Keratinocyte (primary cell): ENCODE measurements around the gene SPTBN4. TPM values are rescaled to one million over a fixed set of nuclear protein-coding genes. Genes with fewer than 3 reads are reported as not detected.

Experiments used
- DNase-seq: peaks from one replicate; pipeline ENCODE4 v3.0.0-alpha.2; 2011; ENCODE audit warnings: low read depth, missing footprints, low spot score
- FAIRE-seq: peaks from 2 replicates; lab custom pipeline; 2011; peaks lifted over from hg19 to GRCh38; lab: Jason Lieb, UNC
- H2AFZ ChIP-seq: 2 replicates; pipeline ENCODE4 v1.6.0; 2012; ENCODE audit warnings: low read length, control low read depth, inconsistent platforms; ENCODE audit not compliant: control insufficient read depth
- H3K27ac ChIP-seq: 2 replicates; pipeline ENCODE4 v1.5.1; 2011; ENCODE audit warnings: low read length; ENCODE audit not compliant: control insufficient read depth, insufficient read depth
- H3K27me3 ChIP-seq: 3 replicates; pipeline ENCODE4 v1.6.0; 2011; ENCODE audit warnings: low read length; ENCODE audit not compliant: control insufficient read depth, insufficient read depth; ENCODE audit errors: extremely low read depth
- H3K36me3 ChIP-seq, 2 experiments: 2 replicates in 1 of 2; 3 replicates in 1 of 2; pipeline ENCODE4 v1.5.1; 2011; ENCODE audit warnings: low read length in 2 of 2, mild to moderate bottlenecking in 1 of 2; ENCODE audit not compliant: control insufficient read depth in 2 of 2, insufficient read depth in 2 of 2; ENCODE audit errors: extremely low read depth in 1 of 2
- H3K4me1 ChIP-seq: 3 replicates; pipeline ENCODE4 v1.5.1; 2011; ENCODE audit warnings: low read length; ENCODE audit not compliant: control insufficient read depth, insufficient read depth; ENCODE audit errors: extremely low read depth
- H3K4me2 ChIP-seq: 3 replicates; pipeline ENCODE4 v1.6.0; 2011; ENCODE audit warnings: low read depth, low read length; ENCODE audit not compliant: control insufficient read depth, insufficient read depth; ENCODE audit errors: extremely low read depth
- H3K4me3 ChIP-seq, 3 experiments: fragments of 200-600 bp in 1 of 3; sonication (generic) in 1 of 3; 2 replicates in 2 of 3; 3 replicates in 1 of 3; pipeline ENCODE4 v1.5.1; 2011 to 2016; ENCODE audit warnings: low read length in 3 of 3, mild to moderate bottlenecking in 3 of 3, control low read depth in 2 of 3, inconsistent platforms in 1 of 3, low read depth in 1 of 3, mixed read lengths in 1 of 3, mixed run types in 1 of 3, moderate library complexity in 1 of 3; ENCODE audit not compliant: control insufficient read depth in 2 of 3, insufficient read depth in 2 of 3; ENCODE audit errors: extremely low read depth in 1 of 3
- H3K79me2 ChIP-seq: 2 replicates; pipeline ENCODE4 v1.6.0; 2012; ENCODE audit warnings: low read length; ENCODE audit not compliant: control insufficient read depth, insufficient read depth
- H3K9ac ChIP-seq: 3 replicates; pipeline ENCODE4 v1.6.0; 2011; ENCODE audit warnings: low read length; ENCODE audit not compliant: control insufficient read depth, insufficient read depth; ENCODE audit errors: extremely low read depth
- H3K9me1 ChIP-seq: 3 replicates; pipeline ENCODE4 v1.6.0; 2011; ENCODE audit warnings: low read length; ENCODE audit not compliant: control insufficient read depth, insufficient read depth; ENCODE audit errors: extremely low read depth
- H3K9me3 ChIP-seq: 2 replicates; pipeline ENCODE4 v1.5.1; 2012; ENCODE audit warnings: low read depth, low read length; ENCODE audit not compliant: control insufficient read depth
- H4K20me1 ChIP-seq: 3 replicates; pipeline ENCODE4 v1.6.0; 2011; ENCODE audit warnings: low read length; ENCODE audit not compliant: control insufficient read depth, insufficient read depth; ENCODE audit errors: extremely low read depth
- CTCF ChIP-seq, 3 experiments: IDR thresholded peaks in 1 of 3; conservative IDR thresholded peaks in 1 of 3; optimal IDR thresholded peaks in 1 of 3; 2 replicates in 2 of 3; 3 replicates in 1 of 3; pipeline versions ENCODE3 to v1.5.1; 2011; ENCODE audit warnings: low read length in 3 of 3, mild to moderate bottlenecking in 3 of 3, moderate library complexity in 2 of 3, control low read depth in 1 of 3, inconsistent platforms in 1 of 3; ENCODE audit not compliant: insufficient read depth in 2 of 3; ENCODE audit errors: extremely low read depth in 1 of 3
- EZH2 ChIP-seq: IDR thresholded peaks from one replicate; pipeline ENCODE4 v1.6.1; 2012; ENCODE audit warnings: inconsistent platforms, mild to moderate bottlenecking, low read length, moderate library complexity
- dilution Hi-C: fragments of 300-500 bp; cut with MboI; formaldehyde crosslinking; loops from one replicate; pipeline ENCODE4 v1.7.0; 2020; ENCODE audit warnings: low sequenced_read_pairs; ENCODE audit not compliant: extremely low pct_ligation_motif_present
- polyA plus RNA-seq, 5 experiments: library from polyadenylated mRNA; depleted of rRNA in 3 of 5; stranded (reverse) in 3 of 5; stranded (forward) in 1 of 5; unstranded in 1 of 5; fragments of >200 nt; gene quantifications; 1 replicate in 1 of 5; 2 replicates in 3 of 5; 3 replicates in 1 of 5; pipeline versions ENCODE4 v1.2.1 to v1.2.3, GENCODE V29; 2011 to 2012; ENCODE audit warnings: missing spikeins in 2 of 5, low read depth in 1 of 5, low replicate concordance in 1 of 5

SPTBN4 gene
- polyA plus RNA-seq, 1 donor (not counting 4 experiments of a cell fraction or from before 2014, with no cell fraction given): 0.17 TPM

GRCh38 chr19:40533508-40533907, 66.7 kb downstream of the SPTBN4 start:
- Histone ChIP-seq H3K4me1 (peaks cover 3% of the 10 kb centered on the region), H3K9me3 (no peaks in the 10 kb centered on the region), H3K9ac (no peak overlapping the region), H2AFZ (no peak overlapping the region), H3K36me3 (no peaks in the 10 kb centered on the region), H3K27ac (no peak overlapping the region), H3K27me3 (no peaks in the 10 kb centered on the region), H4K20me1 (no peaks in the 10 kb centered on the region), H3K4me2 (no peak overlapping the region), H3K4me3 (no peak overlapping the region), H3K9me1 (no peaks in the 10 kb centered on the region), H3K79me2 (no peaks in the 10 kb centered on the region)
- dilution Hi-C loops: no loop called here
- TF ChIP-seq CTCF (optimal IDR thresholded peaks at IDR 0.05 in 1 of 3, IDR thresholded peaks at IDR 0.05 in 1 of 3, conservative IDR thresholded peaks at IDR 0.05 in 1 of 3; ENCODE audit: extremely low read depth in 1 of 3, insufficient read depth in 2 of 3, low read length in 3 of 3) (peak; percentile 22 to 51 (median 27)), EZH2 (no peak)
- FAIRE-seq: no peak
- no peak for DNase-seq

GRCh38 chr19:40534148-40534547, 67.3 kb downstream of the SPTBN4 start:
- H3K27ac ChIP-seq: no peak overlapping the region
- no peak overlapping the region for H3K4me2 ChIP-seq
- no peaks in the 10 kb centered on the region for H3K9me3 ChIP-seq
- DNase-seq (no peak), FAIRE-seq (no peak)
- no peak overlapping the region for H3K9ac ChIP-seq
- no peaks in the 10 kb centered on the region for H3K36me3 ChIP-seq
- peaks cover 3% of the 10 kb centered on the region for H3K4me1 ChIP-seq
- TF ChIP-seq CTCF (optimal IDR thresholded peaks at IDR 0.05 in 1 of 3, IDR thresholded peaks at IDR 0.05 in 1 of 3, conservative IDR thresholded peaks at IDR 0.05 in 1 of 3; ENCODE audit: extremely low read depth in 1 of 3, insufficient read depth in 2 of 3, low read length in 3 of 3) (no peak), EZH2 (no peak)
- no peaks in the 10 kb centered on the region for H3K79me2 ChIP-seq
- dilution Hi-C loops: no loop called here
- no peaks in the 10 kb centered on the region for H4K20me1 ChIP-seq
- no peaks in the 10 kb centered on the region for H3K9me1 ChIP-seq
- no peak overlapping the region for H3K4me3 ChIP-seq
- no peaks in the 10 kb centered on the region for H3K27me3 ChIP-seq
- no peak overlapping the region for H2AFZ ChIP-seq
